Lung (tissue), 16 donors: Measurements from ENCODE around the gene GFM1. TPM values are rescaled to one million over a fixed set of nuclear protein-coding genes. Genes with fewer than 3 reads are reported as not detected.

ENCODE experiments used
- ATAC-seq: fragments of 200-7000 bp; cut with Tn5 transposase; one replicate; pipeline ENCODE4 v1.9.1; 2020; ENCODE audit warnings: moderate number of reproducible peaks; ENCODE audit not compliant: insufficient read depth, low FRiP score
- DNase-seq, 3 donors: peaks; one replicate each; pipeline ENCODE4 v3.0.0-alpha.2; 2013 to 2017
- H3K27ac ChIP-seq, 2 donors: one replicate each; pipeline ENCODE4 v1.5.1; 2013; ENCODE audit warnings: mild to moderate bottlenecking in 2 of 2, moderate library complexity in 2 of 2, control low read depth in 1 of 2, inconsistent platforms in 1 of 2, low read depth in 1 of 2, low read length in 1 of 2
- H3K27me3 ChIP-seq, 3 donors: one replicate each; pipeline ENCODE4 v1.5.1; 2013; ENCODE audit warnings: low read length in 2 of 3; ENCODE audit not compliant: control insufficient read depth in 3 of 3, insufficient read depth in 3 of 3
- H3K36me3 ChIP-seq, 4 donors: one replicate each; pipeline ENCODE4 v1.5.1; 2013; ENCODE audit warnings: low read length in 4 of 4, mild to moderate bottlenecking in 1 of 4, moderate library complexity in 1 of 4; ENCODE audit not compliant: control insufficient read depth in 4 of 4, insufficient read depth in 4 of 4
- H3K4me1 ChIP-seq, 5 donors: one replicate each; pipeline ENCODE4 v1.5.1; 2013; ENCODE audit warnings: low read length in 5 of 5, mild to moderate bottlenecking in 2 of 5, moderate library complexity in 1 of 5; ENCODE audit not compliant: control insufficient read depth in 5 of 5, insufficient read depth in 5 of 5
- H3K4me3 ChIP-seq: one replicate; pipeline ENCODE4 v1.5.1; 2013; ENCODE audit warnings: mild to moderate bottlenecking, control low read depth, moderate library complexity
- H3K9ac ChIP-seq, 2 donors: one replicate each; pipeline ENCODE4 v1.5.1; 2013; ENCODE audit warnings: low read length in 2 of 2, control low read depth in 1 of 2; ENCODE audit not compliant: insufficient read depth in 1 of 2
- H3K9me3 ChIP-seq, 4 donors: one replicate each; pipeline ENCODE4 v1.5.1; 2013; ENCODE audit warnings: low read length in 3 of 4, mild to moderate bottlenecking in 1 of 4, moderate library complexity in 1 of 4; ENCODE audit not compliant: control insufficient read depth in 4 of 4, insufficient read depth in 3 of 4
- CTCF ChIP-seq: IDR thresholded peaks from 2 replicates; pipeline ENCODE4 v1.5.1; 2012; ENCODE audit warnings: mild to moderate bottlenecking; ENCODE audit errors: control extremely low read depth, extremely low read depth
- whole genome bisulfite sequencing, 2 donors: extraction: QIAGEN DNeasy Blood & Tissue Kit; methylation state at CpG; one replicate each; pipeline ENCODE4 v1.1.7; 2013; 5-methylcytosine and 5-hydroxymethylcytosine counted together
- long read RNA-seq, 5 donors: transcript quantifications; one replicate each; lab custom pipeline, GENCODE V29; 2026
- polyA plus RNA-seq, 2 donors: library from polyadenylated mRNA; stranded (reverse); fragments of 200-250 nt; gene quantifications; one replicate each; pipeline ENCODE4 v1.2.1, GENCODE V29; 2013
- total RNA-seq, 2 donors: library from RNA; depleted of rRNA in 1 of 2; stranded (reverse); fragments of >200 nt in 1 of 2; gene quantifications; one replicate each; pipeline ENCODE4 v1.2.1, GENCODE V29; 2014 to 2021
- donor health status: control.
- donor health status: control.
- donor health status: Bipolar disorder and iron deficiency.
- donor health status: healthy.
- donor health status: DM: yes; HTN: yes; CAD: no.

Gene GFM1
- total RNA-seq = 10 to 100 TPM; 40.6 to 66.1 TPM
- 10 to 100 TPM; 16.2 to 22.2 TPM for polyA plus RNA-seq
- long read RNA-seq, donor 1, partial matches to known transcripts = 209 of 623 reads
- long read RNA-seq, donor 1, other reads (novel, unspliced or antisense) = 409 of 623 reads
- long read RNA-seq, donor 2, partial matches to known transcripts = 56 of 189 reads
- long read RNA-seq, donor 2, other reads (novel, unspliced or antisense) = 133 of 189 reads
- long read RNA-seq, donor 3, partial matches to known transcripts = 185 of 372 reads
- long read RNA-seq, donor 3, other reads (novel, unspliced or antisense) = 185 of 372 reads
- long read RNA-seq, donor 4, partial matches to known transcripts = 0 of 2 reads
- long read RNA-seq, donor 4, other reads (novel, unspliced or antisense) = 0 of 2 reads
- long read RNA-seq, donor 5, transcript GFM1-210 (18 exons, 3,721 nt) = major isoform, 7 of 419 reads
- long read RNA-seq, donor 5, partial matches to known transcripts = 405 of 419 reads
- long read RNA-seq, donor 5, other reads (novel, unspliced or antisense) = 6 of 419 reads

GRCh38 chr3:158644345-158644908 lies at the start of gene GFM1:
TSS of gene GFM1 (plus strand) at chr3:158644527. CDS start at chr3:158644635, 108 bp downstream.
- 0 to 1% methylated on average over 42 of the region's 42 CpGs for WGBS, 2 donors
- H3K27me3 ChIP-seq = no peaks in the 10 kb centered on the region
- H3K4me3 ChIP-seq = peak within 1 kb of the TSS; percentile 80
- H3K4me1 ChIP-seq = peaks cover 0 to 14% (median 9%) of the 10 kb centered on the region in 5 donors
- TF ChIP-seq CTCF = peak; percentile 91
- peak; percentile 94 to 98 (median 97) for DNase-seq
- peak within 1 kb of the TSS; percentile 29 to 87 for H3K9ac ChIP-seq
- no peaks in the 10 kb centered on the region for H3K9me3 ChIP-seq
- H3K36me3 ChIP-seq = peaks cover 0 to 5% (median 3%) of the 10 kb centered on the region in 4 donors
- peak within 1 kb of the TSS; percentile 95 for H3K27ac ChIP-seq
- ATAC-seq = peak; percentile 92

- 97 to 100% methylated on average over 2 of the region's 2 CpGs for WGBS, 2 donors
- Histone ChIP-seq H3K9me3 (no peaks in the 10 kb centered on the region), H3K27ac (no peak overlapping the region), H3K36me3 (peaks cover 2 to 11% (median 6%) of the 10 kb centered on the region in 4 donors), H3K27me3 (no peaks in the 10 kb centered on the region), H3K9ac (no peak overlapping the region), H3K4me1 (no peaks in the 10 kb centered on the region), H3K4me3 (no peak overlapping the region)
- ATAC-seq = no peak
- DNase-seq = no peak
- no peak for TF ChIP-seq CTCF
These were observed 43.5 kb upstream of the GFM1 start for GRCh38 chr3:158600787-158601186.

- Histone ChIP-seq H3K9me3 (no peaks in the 10 kb centered on the region), H3K27me3 (no peaks in the 10 kb centered on the region), H3K4me1 (no peaks in the 10 kb centered on the region), H3K9ac (no peak overlapping the region), H3K4me3 (no peak overlapping the region), H3K27ac (no peak overlapping the region), H3K36me3 (peaks cover 2 to 11% (median 6%) of the 10 kb centered on the region in 4 donors)
- no peak for DNase-seq
- TF ChIP-seq CTCF = no peak
- ATAC-seq = no peak
These were observed 42.1 kb upstream of the GFM1 start for GRCh38 chr3:158602227-158602626.
